AG10803 (cell line): Measurements from ENCODE around the gene KIF16B.

ENCODE experiments used
- DNase-seq: peaks from one replicate; pipeline ENCODE4 v3.0.0; 2010; ENCODE audit warnings: low read depth
- H3K4me3 ChIP-seq: 2 replicates; pipeline ENCODE4 v1.5.1; 2011; ENCODE audit warnings: mild to moderate bottlenecking, low read length, control low read depth
- TF ChIP-seq, protein P1 (sequence below): conservative IDR thresholded peaks from 2 replicates; pipeline ENCODE4 v1.5.1; 2011; ENCODE audit warnings: mild to moderate bottlenecking, low read length, control low read depth, inconsistent platforms

KIF16B gene

DNA sequence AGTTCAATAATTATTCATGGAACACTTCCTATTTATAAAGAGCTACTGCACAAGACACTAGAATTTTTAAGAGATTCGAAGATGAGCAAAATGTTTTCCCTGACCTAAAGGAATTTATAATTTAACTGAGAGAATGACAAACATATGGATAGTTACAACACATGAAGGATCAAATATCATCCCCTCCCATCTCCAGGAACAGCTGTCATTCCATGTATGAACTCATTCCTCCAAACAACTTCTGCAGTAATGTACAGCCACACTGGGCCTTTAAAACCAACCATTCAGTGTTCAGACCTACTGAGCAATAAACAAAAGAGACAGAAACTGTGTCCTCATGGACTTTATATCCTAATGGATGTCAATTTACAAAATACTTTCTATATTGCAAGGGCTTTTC lies 87.8 kb downstream of the KIF16B start:
- TF ChIP-seq, protein P1, sequence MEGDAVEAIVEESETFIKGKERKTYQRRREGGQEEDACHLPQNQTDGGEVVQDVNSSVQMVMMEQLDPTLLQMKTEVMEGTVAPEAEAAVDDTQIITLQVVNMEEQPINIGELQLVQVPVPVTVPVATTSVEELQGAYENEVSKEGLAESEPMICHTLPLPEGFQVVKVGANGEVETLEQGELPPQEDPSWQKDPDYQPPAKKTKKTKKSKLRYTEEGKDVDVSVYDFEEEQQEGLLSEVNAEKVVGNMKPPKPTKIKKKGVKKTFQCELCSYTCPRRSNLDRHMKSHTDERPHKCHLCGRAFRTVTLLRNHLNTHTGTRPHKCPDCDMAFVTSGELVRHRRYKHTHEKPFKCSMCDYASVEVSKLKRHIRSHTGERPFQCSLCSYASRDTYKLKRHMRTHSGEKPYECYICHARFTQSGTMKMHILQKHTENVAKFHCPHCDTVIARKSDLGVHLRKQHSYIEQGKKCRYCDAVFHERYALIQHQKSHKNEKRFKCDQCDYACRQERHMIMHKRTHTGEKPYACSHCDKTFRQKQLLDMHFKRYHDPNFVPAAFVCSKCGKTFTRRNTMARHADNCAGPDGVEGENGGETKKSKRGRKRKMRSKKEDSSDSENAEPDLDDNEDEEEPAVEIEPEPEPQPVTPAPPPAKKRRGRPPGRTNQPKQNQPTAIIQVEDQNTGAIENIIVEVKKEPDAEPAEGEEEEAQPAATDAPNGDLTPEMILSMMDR: no peak
- peak; percentile 5 for DNase-seq
- H3K4me3 ChIP-seq: no peak overlapping the region

DNA sequence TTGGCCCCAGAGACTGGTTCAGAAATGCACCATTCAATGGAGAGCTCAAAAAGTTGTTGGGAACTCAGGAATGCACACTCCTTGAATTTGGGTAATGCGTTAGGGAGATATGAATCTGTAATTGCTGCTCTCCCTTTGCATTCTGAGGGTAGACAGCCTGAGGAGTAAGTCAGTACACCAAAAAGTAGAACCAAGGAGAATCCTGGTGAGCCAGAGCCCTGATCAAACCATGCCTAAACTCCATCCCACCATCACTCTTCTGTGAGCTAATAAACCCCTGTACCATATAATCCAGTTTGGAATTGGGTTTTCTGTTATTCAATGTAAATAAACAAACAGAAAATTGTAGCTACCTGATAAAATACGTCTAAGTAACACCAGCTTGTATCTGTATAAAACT lies 90.2 kb downstream of the KIF16B start:
- no peak for DNase-seq
- TF ChIP-seq, protein P1: no peak
- no peak overlapping the region for H3K4me3 ChIP-seq

DNA sequence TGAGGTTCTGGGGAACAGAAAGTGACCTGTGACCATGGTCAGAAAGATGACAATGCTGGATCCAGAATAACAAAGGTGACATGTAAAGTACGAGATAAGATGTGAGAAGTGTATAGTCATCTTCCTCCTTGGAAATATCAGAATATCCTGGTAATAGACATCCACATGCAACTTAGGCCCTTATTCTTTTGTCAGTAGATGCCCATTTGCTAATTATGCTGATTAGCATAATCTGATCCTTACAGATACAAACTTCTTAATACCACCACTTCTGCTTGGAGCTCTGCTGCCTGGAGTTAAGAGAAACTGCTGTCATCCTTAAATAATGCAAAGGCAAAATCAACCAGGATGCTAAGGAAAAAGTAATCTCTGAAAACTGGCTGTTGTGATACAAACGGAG lies 91.3 kb downstream of the KIF16B start:
- H3K4me3 ChIP-seq: no peak overlapping the region
- TF ChIP-seq, protein P1: no peak
- DNase-seq: no peak

DNA sequence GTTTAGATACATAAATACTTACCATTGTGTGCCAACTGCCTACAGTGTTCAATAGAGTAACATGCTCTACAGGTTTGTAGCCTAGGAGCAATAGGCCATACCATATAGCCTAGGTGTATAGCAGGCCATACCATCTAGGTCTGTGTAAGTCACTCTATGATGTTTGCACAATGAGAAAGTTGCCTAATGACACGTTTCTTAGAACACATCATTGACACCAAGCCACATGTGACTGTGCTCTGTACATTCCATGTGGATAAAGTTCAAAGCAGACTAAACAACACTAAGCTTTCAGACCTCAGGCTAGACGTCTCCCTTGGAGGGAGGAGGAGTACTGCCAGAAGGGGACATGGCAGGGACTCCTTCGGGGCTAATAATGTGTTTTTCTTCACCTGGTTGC lies 93.6 kb downstream of the KIF16B start:
- peak; percentile 8 for DNase-seq

DNA sequence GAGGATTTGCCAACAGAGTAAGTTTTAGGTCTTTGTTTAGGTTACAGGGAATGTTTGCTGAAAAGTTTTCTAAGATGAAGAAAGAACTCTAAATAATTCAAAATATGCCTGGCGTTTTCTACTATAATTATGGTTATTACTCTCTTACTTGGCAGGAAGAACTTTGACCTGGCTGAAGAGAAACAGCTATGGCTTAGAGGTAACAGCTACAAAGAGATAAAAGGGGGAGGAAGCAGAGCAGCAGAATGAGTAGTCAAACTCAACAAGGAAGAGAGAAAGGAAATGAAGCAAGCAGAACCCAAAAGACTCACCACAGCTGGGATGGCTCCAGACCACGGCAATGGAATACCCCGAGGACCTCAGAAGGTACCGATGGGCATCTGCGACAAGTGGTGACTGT lies 95.6 kb downstream of the KIF16B start:
- TF ChIP-seq, protein P1: no peak
- peak; percentile 10 for DNase-seq
- no peak overlapping the region for H3K4me3 ChIP-seq

More for the DNA sequence above, 93.6 kb downstream of the KIF16B start:
- TF ChIP-seq, protein P1: no peak
- H3K4me3 ChIP-seq: no peak overlapping the region

DNA sequence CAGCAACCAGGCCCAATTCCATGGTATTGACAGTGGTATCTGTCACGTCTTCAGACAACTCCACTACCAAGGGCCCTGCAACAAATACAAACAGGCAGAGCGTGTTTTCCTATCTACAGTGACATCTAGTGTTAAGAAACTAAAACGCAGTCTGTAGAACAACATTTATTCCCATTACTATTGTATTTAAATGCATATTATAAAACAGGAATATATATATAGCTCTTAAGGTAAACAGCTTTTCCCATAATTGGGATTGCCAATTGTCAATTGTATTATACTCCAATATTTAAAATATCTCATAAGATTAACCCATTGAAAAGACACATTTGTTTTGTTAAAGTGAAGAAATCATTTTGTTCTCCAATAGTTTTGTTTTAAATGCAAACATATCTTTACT lies 97.2 kb downstream of the KIF16B start:
- TF ChIP-seq, protein P1: peak; percentile 72
- H3K4me3 ChIP-seq: no peak overlapping the region
- peak; percentile 55 for DNase-seq

DNA sequence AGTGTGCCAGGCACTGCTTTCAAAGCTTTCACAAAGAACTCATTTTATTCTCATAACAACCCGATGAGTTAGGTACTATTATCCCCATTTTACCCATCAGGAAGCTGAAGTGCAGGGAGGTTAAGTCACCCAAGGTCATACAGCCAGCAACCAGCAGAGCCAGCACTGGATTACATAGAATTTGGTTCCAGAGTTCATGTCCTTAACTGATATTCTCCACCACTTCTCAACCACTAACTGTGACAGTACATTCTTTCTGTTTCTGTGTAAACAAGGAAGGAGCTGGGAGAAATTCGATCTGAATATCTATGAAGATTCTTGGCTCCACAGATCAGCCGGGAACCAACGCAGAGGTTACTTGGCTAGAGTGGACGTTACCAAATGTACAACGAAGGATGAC lies 98.0 kb downstream of the KIF16B start:
- peak; percentile 34 for DNase-seq
- H3K4me3 ChIP-seq: no peak overlapping the region
- TF ChIP-seq, protein P1: no peak
